Measurements from ENCODE around the gene CHRM5. TPM values are rescaled to one million over a fixed set of nuclear protein-coding genes. Genes with fewer than 3 reads are reported as not detected.
"Not testable (repeated sequence)": the region's sequence is repeated elsewhere in the genome, so short reads cannot be mapped to it uniquely, and the experiment has no call there.

The CHRM5 gene
- total RNA-seq, 1 donor from 2014 or later, result not detected

DNA sequence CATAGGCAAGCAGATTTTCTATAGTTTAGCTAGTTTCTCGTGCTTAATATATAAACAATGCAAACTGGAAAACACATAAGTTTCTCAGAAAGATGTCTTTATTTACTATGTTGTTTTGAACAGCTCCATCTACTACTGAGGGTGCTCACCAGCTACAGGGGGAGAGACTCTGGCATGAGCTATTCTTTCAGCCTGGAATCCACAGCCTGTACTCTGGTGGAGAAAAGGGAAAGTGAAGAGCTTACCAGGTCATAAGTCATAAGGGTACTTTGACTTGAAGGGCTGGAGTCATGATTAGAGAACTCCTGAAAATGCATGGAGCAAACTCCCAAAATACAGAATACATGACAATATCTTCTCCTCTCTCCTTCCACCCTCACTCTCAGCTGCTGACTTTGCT, 75.1 kb downstream of the CHRM5 start:
- no peak for DNase-seq

DNA sequence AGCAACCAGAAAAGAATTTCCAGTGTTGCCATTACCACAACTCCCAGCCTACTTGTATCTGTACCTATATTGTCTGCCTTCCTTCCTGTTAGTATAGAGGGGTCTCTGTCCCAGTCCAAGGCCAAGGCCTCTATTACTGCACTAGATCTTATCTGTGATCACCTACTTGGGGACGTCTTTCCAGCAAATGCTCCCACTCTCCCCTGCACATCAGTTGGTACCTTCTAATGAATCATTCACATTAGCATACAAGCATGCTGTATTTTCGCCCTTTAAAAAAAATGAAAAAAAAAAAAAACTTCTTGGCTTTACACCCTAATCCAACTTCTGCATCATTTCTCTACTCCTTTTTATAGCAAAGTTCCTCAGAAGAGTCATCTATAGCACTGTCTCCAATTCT, 75.5 kb downstream of the CHRM5 start:
- no peak for DNase-seq

DNA sequence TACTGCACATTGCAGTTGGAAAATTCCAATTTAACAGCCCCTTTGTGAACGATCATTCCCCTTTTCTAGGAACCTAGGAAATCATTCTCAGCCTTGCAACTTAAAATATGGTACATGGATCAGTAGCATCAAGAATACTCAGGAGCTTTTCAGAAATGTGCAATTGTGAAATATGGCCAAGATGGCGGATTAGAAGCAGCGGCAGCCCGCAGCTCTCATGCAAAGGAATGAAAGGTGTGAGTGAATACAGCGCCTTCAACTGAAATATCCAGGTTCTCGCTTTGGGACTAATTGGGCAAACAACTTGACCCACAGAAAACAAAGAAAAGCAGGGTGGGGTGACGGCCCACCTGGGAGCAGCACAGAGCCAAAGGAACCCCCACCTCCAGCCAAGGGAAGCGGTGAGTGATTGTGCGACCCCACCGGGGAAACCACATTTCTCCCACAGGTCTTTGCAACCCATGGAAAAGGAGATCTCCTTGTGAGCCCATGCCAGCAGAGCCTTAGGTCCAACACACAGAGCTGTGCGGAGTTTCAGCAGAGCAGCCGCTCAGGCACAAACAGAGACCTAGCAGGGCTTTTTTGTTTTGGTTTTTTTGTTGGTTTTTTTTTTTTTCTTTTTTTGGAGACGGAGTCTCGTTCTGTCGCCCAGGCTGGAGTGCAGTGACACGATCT, 78.3 kb downstream of the CHRM5 start:
- no peak for DNase-seq

DNA sequence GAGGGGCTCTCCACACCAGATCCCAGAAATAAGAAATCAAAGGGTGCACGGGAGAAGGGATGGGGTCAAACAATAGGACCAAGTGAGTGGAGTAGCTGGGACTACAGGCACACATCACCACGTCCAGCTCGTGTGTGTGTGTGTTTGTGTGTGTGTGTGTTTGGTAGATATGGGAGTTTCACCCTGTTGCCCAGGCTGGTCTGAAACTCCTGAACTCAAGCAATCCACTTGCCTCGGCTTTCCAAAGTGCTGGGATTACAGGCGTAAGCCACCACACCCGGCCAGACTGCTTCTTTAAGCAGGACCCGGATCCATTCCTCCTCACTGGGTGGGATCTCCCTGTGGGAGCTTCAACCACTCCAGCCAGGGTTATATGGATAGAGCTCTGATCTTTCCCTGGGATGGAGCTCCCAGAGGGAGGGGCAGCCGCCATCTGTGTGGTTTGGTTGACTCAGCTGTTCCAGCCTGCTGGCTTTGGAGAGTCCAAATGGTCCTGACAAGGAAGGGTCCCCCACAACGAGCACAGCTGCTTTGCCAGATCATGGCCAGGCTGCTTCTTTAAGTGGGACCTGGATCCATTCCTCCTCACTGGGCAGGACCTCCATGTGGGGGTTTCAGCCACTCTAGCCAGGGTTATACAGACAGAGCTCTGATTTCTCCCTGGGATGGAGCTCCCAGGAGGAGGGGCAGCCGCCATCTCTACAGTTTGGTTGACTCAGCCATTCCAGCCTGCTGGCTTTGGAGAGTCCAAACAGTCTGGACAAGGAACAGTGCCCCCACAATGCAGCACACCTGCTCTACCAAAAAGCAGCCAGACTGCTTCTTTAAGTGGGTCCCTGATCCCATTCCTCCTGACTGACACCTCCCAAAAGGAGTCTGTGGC, 79.8 kb downstream of the CHRM5 start:
- no peak for DNase-seq

DNA sequence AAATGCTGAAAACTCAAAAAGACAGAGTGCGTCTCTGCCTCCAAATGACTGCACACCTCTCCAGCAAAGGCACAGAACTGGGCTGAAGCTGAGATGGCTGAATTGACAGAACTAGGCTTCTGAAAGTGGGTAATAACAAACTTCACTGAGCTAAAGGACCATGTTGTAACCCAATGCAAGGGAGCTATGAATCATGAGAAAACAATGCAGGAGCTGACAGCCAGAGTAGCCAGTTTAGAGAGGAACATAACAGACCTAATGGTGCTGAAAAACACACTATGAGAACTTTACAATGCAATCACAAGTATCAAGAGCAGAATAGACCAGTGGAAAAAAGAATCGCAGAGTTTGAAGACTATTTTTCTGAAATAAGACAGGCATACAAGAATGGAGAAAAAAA, 80.8 kb downstream of the CHRM5 start:
- no peak for DNase-seq

DNA sequence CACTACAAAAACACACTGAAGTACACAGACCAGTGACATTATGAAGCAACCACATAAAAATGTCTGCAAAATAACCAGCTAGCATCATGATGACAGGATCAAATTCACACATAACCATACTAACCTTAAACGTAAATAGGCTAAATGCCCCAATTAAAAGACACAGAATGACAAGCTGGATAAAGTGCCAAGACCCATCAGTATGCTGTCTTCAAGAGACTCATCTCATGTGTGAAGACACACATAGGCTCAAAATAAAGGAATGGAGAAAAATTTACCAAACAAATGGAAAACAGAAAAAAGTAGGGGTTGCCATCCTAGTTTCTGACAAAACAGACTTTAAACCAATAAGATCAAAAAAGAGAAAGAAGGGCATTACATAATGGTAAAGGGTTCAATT, 82.1 kb downstream of the CHRM5 start:
- DNase-seq, result not testable (repeated sequence)

DNA sequence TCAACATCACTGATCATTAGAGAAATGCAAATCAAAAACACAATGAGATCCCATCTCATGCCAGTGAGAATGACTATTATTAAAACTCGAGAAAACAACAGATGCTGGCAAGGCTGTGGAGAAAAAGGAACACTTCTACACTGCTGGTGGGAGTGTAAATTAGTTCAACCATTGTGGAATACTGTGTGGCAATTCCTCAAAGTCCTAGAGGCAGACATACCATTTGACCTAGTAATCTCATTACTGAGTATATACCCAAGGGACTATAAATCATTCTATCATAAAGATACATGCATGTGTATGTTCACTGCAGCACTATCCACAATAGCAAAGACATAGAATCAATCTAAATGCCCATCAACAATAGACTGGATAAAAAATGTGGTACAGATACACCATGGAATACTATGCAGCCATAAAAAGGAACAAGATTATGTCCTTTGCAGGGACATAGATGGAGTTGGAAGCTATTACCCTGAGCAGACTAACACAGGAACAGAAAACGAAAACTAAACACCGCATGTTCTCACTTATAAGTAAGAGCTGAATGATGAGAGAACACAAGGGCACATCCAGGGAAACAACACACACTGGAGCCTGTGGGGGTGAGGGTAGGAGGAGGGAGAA, 85.9 kb downstream of the CHRM5 start:
- DNase-seq, result no peak

DNA sequence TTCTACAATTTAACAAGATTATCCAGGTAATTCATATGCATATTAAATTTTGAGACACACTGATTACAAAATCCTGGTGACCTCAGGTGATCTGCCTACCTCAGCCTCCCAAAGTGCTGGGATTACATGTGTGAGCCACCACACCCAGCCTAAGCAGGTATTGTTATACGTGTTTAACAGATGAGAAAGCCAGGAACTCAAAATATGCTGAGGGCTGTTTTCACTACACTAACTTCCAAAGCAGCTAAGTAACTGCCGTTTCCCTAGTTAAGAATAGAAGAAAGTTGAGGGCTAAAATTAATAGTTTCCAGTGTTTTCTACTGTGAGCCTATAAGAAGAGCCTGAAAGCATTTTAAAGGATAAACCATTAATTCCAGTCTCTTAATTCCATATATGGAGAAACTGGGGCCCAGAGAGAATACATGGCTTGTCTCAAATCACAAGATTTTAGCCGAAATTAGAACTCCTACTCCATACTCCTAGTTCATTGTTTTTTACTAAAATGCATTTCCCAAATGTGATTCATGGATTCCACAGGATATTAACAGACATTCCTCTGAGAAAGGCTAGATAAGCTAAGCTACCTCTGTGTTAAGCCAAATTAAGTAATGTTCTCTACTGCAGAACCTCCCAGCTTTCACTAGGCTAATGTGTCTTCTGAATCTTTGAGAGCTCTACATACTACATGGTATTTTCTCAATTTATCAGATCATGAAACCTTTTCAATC, 87.7 kb downstream of the CHRM5 start:
- DNase-seq, result no peak

DNA sequence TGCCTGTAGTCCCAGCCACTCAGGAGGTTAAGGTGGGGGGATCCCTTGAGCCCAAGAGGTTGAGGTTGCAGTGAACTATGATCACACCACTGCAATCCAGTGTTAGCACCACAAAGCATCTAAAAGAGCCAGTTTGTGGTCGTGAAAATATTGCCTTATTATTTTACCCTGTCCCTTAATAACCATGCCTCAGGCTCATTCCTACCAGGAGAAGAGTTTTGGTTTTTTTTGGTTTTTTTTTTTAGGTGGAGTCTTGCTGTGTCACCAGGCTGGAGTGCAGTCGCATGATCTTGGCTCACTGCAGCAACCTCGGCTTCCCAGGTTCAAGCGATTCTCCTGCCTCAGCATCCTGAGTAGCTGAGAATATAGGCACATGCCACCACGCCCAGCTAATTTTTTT, 88.6 kb downstream of the CHRM5 start:
- no peak for DNase-seq

DNA sequence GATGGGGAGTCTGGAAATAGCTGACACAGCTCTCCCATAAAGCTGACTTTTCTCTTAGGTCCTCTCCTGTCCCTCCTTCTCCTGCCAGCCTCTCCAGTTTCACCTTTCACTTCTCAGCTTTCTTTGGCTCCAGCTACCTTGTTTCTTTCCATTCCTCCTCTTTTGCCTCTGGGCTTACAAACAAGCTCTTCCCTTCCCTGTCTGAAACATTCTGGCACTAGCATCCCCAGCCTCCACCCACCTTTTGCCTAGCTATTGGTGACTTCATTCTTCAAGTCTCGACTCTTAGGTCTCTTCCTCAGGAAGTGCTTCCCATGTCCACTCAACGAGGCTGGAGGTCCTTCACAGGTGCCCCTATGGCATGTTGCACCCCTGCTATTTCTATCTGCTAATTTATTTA, 91.2 kb downstream of the CHRM5 start:
- no peak for DNase-seq

DNA sequence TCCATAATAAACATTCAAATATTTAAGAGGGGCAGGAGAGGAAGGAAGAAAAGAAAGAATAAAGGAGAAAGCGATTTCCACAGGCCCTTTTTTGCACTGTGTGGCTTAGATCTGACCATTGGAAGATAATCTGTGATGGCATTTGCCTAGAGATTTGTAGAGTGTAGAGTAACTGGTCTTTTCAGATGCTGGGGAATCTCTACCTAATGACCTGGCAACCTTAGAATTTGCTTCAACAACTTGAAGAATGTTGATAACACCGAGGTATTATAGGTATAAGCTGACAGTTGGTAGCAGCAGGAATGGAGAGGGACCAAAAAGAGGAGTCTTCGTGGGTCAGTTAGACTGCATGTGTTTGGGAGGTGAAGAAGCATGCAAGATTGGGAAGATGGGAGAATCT, 91.6 kb downstream of the CHRM5 start:
- no peak for DNase-seq

DNA sequence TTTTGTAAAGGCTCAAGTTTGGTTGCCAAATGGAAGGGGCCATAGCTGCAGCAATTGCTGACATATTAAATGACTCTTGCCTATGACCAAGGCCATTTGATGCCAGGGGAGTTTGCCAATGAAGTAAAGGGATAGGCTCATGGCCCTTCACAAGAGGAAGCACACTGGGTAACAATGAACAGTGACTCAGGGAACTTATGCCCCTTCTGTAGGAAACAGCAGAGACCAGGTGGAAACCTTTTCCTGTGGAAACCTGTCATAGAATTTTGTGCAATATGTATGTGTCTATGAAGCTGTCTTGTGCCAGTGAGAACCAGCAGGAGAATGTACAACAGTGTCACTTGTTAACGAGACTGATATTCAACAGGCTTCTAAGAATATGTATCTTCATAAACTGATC, 96.1 kb downstream of the CHRM5 start:
- no peak for DNase-seq

DNA sequence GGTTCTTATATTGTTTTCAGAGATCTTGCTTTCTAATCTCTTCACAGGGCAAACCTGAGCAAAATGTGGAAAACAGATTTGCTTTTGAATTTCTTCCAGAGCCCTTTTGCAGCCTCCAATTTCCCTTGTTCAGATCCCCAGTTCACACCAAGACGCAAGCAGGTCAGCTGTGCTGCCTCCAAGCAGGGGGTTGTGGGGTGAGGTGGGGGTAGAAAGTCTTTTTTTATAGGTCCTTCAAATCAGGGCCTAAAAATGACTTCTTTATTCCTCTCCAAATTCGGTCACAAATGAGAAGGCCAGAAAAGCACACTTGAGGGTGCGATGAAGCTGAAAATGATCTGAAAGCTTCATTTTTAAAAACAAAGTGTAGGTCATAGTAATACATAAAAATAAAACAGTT, 97.0 kb downstream of the CHRM5 start:
- no peak for DNase-seq

DNA sequence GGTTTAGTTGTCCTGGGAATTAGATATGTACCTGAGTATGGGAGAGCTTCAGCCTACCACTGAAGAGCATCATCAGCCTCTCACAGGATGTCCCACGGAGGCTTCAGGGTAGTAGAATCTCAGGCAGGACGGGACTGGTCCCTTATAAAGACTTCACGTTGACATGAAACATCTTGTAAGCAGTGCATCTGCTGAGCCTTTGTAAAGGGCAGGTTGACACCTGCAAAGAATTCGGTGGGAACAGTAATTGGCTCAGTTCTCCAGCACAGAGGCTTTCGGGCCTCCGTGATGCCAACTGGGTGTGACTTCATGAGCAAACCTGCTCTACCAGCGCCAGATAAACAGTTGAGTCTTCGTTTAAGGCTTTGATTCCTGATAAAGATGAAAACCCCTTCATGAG, 97.6 kb downstream of the CHRM5 start:
- DNase-seq, result peak; percentile 8

DNA sequence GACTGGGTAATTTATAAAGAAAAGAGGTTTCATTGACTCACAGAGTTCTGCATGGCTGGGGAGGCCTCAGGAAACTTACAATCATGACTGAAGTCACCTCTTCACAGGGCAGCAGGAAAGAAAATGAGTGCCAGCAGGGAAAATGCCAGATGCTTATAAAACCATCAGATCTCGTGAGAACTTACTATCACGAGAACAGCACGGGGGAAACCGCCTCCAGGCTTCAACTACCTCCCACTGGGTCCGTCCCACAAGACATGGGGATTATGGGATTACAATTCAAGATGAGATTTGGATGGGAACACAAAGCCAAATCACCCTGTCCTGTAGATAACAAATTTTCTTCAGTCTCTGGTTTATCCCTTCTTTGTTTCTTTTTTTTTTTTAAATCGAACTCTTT, 101.7 kb downstream of the CHRM5 start:
- DNase-seq, result no peak

DNA sequence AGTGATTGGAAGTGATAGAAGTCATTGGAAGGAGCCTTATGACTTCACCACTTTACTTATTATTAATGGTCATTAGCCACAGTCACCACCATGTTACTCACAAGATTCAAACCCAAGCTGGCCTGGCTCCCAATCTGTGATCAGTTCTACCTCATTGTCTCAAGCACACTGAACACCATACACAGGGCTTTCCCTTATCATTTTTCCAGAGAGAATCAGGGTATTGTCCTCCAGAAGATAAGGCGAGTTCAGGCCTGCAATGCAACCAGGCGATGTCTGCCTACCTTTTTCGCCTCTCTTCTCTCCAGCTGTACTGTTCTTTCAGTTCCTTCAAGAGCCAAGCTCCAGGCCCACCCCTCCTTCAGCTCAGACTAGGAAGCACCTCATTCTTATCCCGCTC, 108.5 kb downstream of the CHRM5 start:
- DNase-seq, result no peak

DNA sequence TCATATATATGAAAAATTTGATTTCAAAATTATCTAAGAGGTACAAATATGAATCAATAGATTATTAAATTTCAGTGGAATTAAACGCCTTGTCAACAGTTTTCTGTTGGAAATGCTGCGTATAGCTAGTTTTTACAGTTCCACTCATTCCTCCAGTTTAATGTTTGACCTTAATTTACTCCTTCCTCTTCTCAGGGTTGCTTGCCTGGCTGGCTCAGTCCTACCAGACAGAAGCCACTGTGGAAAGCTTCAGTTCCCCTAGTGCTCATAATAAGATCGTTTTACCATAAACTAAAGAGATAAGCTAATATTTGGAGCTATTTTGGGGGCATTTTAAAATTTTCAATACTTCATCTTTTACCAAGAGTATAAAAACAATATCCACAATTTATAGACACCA, 110.6 kb downstream of the CHRM5 start:
- no peak for DNase-seq

DNA sequence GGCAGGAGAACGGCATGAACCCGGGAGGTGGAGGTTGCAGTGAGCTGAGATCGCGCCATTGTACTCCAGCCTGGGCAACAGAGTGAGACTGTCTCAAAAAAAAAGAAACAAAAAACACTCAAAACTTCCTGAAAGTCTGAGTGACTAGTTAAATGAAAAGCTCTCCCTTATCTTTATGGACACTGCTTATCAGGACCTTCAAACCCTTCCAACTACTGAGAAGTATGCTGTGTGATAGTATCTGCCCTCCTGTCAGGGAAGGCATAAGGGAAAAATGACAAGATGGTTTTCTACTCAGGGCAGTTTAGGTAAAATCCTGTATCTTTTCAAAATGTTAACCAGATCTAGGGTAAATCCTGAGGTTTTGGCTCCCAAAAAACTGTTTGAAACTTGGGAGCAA, 111.6 kb downstream of the CHRM5 start:
- no peak for DNase-seq

DNA sequence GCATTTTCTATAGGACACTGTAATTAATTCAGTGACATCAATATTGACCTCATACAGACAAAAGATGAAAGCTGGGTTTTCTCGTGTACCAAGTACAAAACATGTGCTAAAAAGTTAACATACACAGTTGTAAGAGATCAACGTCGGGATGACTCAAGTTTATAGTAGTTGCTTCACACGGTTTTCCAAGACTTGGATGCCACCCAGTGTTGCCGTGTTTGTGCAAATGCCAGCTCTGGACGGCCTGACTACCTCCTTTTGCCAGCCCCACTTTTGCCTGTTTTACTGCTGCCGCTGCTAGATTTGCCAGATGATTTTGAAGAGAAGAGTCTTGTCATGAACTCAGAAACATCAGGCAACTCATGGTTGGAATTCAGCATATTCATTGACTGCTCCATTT, 115.8 kb downstream of the CHRM5 start:
- DNase-seq, result no peak

DNA sequence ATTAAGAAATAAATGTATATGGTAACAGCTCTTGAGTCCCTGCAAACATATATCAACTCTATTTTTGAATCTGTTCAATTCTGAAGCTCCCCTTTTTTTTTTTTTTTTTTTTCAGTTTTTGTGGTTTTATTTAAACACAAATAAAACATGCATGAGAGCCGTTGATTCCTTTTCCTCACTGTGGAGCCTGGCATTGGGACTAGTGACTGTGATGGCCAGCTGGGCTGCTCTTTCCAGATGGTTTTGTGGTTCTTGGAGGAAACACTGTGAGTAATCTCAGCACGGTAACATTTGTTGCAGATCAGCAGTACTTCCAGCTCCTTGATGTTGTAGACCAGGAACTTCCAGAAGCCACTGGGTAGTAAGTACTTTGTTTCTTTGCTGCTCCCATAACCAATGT, 117.4 kb downstream of the CHRM5 start:
- no peak for DNase-seq

DNA sequence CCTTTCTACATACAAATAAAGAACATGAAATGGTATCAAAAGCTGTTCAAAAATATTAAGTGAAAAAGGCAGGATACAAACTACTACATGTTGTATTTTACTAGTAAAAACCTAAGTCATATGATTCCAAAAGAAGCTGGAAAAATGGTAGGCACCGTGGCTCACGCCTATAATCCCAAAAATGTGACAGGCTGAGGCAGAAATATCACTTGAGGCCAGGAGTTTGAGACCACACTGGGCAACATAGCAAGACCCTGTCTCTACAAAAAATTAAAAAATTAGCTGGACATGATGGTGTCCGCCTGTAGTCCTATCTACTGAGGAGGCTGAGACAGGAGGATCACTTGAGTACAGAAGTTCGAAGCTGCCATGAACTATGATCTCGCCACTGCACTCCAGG, 131.6 kb downstream of the CHRM5 start:
- DNase-seq, result no peak

DNA sequence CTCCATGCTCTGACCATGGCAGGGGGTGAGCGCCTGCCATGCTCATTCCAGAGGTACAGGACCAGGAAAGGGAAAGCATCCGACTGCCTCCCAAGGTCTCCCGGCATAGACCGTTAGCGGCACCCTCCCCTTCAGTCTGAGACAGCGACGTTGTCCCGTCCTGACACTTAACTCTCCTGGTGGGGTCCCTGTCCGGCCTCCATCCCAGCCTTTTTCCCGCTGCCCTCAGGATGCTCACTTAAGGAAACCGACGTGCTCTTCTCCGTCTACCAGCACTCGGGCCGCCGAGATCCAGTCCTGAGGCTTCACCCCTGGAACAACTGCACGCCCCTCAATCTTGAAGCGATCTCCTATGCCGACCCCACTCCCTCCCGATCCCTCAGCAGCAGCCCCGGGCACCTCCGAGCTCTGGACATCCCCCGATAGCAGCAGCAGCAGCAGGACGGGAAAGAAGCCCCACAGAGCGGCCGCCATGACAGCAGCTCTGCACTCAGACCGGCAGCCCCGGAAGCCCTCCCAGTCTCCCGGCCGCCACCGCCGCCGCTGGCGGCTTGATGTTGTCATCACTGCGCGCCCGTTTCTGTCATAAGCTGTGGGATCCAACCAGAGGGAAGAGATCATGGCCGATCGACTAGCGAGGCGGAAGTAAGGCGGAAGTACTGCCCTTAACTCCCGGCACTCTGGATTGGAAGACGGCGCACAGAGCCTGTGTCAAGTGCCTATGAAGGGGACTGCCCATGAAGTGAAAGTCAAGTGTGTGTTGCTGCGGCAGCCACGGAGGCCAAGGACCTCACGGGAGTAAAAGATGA, 133.3 kb downstream of the CHRM5 start, which contains the start of the genes EMC7 and PGBD4:
Gene EMC7 (minus strand): TSS at position 497 of the 809 bp plus-strand sequence. CDS start 23 bp downstream, at position 474.
Gene PGBD4 (plus strand): TSS at position 718 of the 809 bp plus-strand sequence. CDS start 449 bp downstream, outside the sequence.
- DNase-seq, result peak; percentile 99

Measured in skin of body (tissue), 2 donors.